Daoy (cell line): ENCODE data around the gene EEFSEC. TPM values are rescaled to one million over a fixed set of nuclear protein-coding genes. Genes with fewer than 3 reads are reported as not detected.
A peak's percentile ranks its signal among the peaks of the same experiment; 100 is the strongest.

Experiments
- DNase-seq: peaks from one replicate; pipeline ENCODE4 v3.0.0-alpha.2; 2015; ENCODE audit warnings: low read depth
- total RNA-seq: library from RNA; depleted of rRNA; stranded (reverse); fragments of >200 nt; shearing (Covaris generic); gene quantifications from 2 replicates; pipeline ENCODE4 v1.2.3, GENCODE V29; 2014

The EEFSEC gene
- total RNA-seq, 1 experiment from 2014 or later, result 4.4 TPM

- DNase-seq, result no peak
Measured at GRCh38 chr3:128411574-128412064, 258.3 kb downstream of the EEFSEC start.

DNA sequence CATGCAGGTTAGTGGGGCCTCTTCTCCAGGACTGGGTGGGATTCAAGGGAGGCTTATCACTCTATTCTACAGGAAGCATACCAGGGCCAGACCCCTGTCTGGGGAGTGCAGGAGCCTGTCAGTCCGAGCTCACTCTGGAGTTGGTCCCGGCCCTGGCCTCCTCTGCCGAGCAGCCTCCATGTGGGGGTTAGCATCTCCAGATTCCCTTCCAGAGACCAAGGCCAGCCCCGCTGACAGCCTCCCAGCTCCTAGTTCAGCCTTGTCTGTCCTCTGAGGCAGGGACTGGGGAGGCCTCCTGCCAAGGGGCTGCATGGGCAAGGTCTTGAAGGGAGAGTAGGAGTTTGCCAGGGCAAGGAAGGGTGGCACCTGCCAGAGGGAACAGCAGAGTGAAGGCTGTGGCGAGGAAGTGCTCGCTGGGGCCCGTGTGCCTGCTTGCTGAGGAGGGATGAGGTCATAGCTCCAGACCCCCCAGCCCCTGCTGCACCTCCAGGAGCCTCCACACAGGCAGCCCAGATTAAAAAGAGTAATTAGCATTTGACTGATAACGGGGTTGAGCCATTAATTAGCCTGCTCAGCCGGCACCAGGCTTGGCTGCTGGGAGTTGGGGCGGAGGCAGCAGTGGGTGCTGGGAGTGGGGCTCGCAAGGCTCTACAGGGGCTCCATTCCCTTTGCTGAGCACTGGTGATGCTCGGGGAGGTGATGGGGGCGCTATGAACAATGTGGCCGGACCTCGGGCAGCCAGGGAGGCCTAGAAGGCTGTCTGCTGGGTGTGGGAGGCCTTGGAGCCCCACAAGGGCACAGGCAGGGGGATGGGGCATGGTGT, 259.1 kb downstream of the EEFSEC start:
- DNase-seq, result no peak

DNA sequence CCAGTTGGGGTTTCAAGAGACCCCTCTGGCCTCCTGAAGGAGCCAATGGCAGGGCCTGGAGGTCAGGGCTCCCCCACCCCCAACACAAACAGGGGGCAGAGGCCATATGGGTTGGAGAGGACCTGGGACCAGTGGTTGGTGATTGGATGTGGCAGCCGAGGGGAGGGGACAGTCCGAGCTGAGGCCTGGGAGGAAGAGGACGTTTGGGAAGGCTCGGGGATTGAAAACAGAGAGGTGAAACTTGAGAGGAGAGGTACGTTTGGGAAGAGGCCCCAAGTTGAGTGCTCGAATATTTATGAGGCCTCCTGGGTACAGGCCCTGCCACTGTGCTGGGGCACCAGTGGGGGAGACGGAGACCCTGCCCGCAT, 259.7 kb downstream of the EEFSEC start:
- DNase-seq, result no peak

- DNase-seq, result no peak
Measured at GRCh38 chr3:128413413-128414205, 260.3 kb downstream of the EEFSEC start.

DNA sequence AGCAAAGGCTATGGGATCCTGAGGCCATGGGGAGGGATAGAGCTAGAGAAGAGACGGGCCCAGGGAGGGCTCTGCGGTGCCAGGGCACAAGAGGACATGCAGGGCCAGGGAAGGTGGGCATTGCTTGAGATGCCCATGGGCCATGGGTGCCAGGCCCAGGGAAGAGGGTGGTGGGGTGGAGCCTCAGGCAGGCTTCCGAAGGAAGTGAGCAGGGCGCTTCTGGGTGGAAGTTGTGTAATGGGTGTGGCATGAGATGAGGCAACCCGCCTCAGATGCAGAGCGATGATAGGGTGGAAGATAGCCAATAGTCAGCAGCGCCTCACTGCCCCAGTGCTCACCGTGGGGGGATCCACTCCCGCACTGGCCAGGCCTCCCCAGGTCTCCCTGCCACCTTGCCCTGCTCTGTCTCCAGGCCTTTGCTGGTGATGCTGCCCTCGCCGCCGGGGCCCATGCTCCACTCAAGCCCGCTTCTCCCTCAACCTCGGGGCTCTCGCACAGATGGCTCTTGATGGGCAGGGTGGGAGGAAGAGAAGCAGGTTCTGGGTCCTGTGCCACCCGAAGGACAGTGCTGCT, 262.0 kb downstream of the EEFSEC start:
- no peak for DNase-seq

GRCh38 chr3:128415773-128416577, 262.7 kb downstream of the EEFSEC start:
- DNase-seq, result no peak

DNA sequence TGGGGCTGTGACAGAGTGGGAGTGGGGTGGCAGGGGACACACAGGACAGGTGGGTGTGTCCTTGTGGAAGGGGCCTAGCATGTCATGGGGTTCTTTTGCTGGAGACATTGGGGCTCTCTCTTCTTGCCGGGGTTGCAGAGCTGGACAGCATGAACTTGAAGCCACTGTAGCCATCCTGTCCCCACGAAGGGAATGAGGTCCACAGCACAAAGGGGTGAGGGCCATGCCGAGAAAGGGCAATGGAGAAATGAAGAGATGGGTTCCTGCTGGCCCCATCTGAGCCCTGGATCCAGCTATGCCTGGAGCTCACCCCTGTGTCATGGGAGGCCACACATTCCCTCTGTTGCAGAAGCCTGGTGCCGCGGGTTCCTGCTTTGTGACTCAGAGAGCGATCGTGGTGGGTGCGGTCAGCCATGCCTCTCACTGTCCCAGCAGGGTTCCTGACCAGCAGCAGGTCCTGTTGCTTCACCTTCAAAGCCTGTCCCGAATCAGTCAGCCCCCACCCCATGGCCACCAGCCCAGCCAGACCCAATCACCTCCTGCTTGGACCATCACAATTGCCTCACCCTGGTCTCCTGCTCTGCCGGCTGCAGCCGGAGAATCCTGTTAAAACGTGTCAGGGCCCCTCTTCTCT, 263.4 kb downstream of the EEFSEC start:
- peak; percentile 96 for DNase-seq

DNA sequence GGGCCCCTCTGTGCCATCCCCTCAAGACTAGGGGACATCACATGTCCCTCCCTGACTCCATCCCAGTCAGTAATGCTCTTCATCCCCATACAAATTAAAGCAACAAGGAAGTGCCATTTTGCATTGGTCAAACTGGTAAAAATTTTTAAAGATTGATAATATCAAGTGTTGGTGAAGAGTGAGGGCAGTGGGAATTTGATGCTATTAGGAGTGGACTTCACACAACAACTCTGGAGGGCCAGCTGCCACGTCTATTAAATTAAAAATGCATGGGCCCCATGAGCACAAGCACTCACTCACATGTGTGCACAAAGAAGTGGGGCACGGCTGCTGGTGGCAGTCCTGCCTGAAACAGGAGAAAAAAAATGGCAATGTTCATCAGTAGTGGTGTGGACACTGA, 265.6 kb downstream of the EEFSEC start:
- DNase-seq, result no peak

GRCh38 chr3:128419311-128419710, 266.0 kb downstream of the EEFSEC start:
- DNase-seq, result no peak

DNA sequence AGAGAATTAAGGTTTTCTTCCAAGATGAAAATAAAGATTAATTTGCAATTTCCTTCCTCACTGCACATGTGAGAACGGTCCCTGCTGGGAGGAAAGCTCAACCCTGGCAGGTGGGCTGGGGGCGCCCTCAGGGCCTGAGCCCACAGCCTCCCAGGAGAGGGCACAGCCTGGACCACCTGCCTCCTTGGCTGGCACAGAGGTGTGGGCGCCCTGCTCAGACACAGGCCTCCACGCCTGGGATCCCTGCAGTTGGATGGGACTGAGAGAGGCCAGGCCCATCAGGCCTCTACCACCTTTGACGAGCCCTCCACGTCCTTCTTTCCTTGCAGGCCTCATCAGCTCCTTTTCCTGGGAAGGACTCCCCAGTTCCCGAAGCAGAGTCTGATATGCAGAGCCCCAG, 267.0 kb downstream of the EEFSEC start:
- no peak for DNase-seq

DNA sequence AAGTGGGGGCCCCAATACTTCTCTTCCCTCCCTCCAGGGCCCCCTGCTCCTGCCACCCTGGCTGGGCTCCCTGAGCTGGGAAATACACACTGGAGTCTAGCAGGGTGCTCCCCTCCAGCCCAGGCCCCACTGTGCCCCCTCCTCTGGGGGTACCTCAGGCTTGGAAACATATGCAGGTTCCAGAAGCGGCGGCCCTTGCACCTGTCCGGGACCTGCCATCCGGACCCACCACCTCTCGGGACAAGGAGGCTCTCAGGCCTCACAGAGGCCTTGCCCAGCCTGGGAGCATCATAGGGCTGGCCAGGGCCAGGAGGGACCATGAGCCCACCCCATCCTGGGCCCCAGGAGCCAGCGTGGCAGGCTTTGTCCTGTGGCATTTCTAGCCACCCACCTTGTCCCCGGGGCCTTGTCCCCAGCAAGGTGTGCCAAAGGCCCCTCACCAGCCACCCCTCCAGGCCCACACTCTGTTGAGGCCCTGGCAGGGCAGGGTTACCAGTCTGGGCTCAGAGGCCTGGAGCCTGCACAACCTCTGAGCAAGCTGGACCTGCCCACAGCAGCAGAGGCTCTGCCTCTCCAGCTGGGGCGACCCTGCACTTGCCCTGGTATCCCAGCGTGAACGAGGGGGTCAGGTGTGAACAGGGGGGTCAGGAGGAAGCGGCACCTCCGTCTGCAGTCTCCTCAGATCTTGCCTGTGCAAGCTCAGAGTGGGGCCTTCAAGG, 267.6 kb downstream of the EEFSEC start:
- DNase-seq, result no peak

DNA sequence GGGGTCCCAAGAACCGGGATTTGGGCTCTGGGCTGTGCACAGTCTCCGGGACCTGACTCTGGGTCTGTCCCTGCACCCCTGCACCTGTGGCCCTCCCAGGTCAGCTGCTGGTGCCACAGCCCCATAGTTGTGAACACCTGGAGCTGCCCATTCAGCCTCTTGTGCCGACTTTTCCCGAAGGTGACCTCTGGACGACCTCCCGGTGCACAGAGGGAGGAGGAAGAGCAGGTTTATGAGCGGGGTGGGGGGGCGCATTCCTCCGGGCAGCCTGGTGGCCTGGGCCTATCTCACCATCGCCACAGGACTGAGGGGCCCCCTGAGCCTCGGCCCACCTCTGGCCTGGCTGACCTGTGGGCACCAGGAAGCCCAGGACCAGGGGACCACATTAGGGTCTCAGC, 268.2 kb downstream of the EEFSEC start:
- DNase-seq, result no peak

DNA sequence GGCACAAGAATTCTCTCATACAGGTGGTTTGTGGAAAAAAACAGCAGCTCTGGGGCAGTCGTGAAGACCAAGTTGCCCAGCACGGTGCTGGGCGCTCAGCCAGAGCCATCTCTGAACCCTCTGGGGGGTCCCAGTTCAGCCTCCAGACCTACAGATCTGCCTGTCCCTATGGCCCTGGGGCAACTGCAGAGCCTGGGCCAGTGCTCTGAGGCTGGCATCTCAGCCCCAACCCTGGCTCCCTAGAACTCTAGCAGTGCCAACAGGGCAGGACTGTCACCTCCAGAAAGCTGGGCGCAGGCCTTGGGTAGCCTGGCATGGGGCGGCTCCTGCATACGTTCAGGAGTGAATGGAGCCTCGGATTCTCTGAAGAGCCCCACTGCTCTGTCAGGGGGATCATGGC, 268.7 kb downstream of the EEFSEC start:
- DNase-seq, result no peak

GRCh38 chr3:128422762-128423524, 269.7 kb downstream of the EEFSEC start:
- no peak for DNase-seq

DNA sequence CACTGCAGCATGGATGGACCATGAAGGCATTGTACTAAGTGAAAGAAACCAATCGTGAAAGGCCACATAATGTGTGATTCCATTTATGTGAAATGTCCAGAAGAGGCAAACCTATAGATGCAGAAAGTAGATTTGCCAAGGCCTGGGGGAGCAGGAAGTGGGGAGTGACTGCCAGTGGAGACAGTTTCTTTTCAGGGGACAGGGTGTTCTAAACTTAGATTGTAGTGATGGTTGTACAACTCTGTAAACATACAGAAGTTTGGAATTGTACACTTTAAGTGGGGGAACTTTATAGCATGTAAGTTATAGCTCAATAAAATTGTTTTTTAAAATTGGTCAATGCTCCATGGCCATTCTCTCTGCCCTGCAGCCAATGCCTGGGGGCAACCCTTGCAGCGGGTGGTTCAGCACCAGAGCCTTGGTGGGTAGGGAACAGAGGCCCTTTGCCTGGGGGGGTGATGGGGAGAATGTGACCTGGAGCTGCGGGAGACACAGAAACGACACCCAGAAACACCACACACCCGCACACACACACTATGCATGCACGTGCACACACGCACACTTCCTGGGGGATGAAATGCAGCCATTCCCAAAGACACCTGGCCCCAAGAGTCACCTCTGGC, 270.4 kb downstream of the EEFSEC start:
- DNase-seq, result no peak

GRCh38 chr3:128424508-128425069, 271.3 kb downstream of the EEFSEC start:
- peak; percentile 54 for DNase-seq

GRCh38 chr3:128425142-128425845, 272.0 kb downstream of the EEFSEC start:
- DNase-seq, result no peak

GRCh38 chr3:128425846-128426127, 272.5 kb downstream of the EEFSEC start:
- DNase-seq, result no peak
